AG09309 (cell line): Measurements from ENCODE around the gene TCEA2.

Experiments
- DNase-seq: peaks from one replicate; pipeline ENCODE4 v3.0.0-alpha.2; 2010; ENCODE audit warnings: low read depth
- H3K4me3 ChIP-seq: 2 replicates; pipeline ENCODE4 v1.5.1; 2011; ENCODE audit warnings: mild to moderate bottlenecking, low read depth, low read length, moderate library complexity; ENCODE audit not compliant: control insufficient read depth
- TF ChIP-seq, protein P1 (sequence below): IDR thresholded peaks from 2 replicates; pipeline ENCODE4 v1.5.1; 2011; ENCODE audit warnings: mild to moderate bottlenecking, low read depth, low read length, inconsistent platforms; ENCODE audit not compliant: insufficient read depth, control insufficient read depth; ENCODE audit errors: missing control alignments

TCEA2 gene

DNA sequence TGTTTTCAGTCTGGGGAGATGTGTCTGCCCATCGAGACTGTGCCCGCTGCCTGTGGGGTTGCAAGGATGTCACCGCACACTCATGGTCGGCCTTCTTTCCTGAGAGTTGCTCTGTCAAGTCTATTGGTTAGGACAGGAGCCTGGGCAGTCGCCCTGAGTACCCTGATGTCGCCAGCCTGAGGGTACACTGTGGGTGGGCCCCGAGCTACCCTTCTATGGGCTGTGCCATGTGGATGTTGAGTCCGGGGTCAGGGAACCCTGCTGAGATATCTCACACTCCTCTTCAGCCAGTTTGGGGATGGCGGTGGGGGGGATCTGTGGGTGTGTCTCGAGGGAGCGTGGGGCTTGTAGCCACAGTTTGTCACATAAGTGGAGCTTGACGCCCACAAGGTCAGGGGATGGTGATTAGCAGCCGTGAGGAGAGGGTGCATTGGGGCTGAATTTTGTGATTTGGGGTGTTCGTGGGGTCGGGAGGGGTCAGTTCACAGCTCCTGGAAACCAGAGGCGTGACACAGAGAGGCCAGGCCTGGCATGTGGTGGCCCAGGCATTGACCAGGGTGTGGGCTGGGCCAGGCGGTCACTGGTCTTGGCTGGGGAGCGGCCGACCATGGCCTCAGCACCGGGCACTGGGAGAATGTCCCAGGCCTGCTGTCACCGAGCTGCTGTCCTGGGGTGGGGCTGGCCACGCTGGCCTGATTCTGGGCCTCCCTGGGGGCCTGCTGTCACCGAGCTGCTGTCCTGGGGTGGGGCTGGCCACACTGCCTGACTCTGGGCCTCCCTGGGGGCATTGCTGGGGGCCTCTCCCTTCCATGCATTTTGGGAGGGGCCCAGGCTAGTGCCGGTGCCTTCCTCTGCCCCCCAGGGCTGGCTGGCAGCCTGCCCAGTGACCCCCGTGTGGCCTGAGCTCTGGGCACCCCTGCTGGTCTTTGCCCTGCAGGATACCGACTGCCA lies 46.0 kb downstream of the TCEA2 start:
- H3K4me3 ChIP-seq: no peak overlapping the region
- DNase-seq: no peak
- TF ChIP-seq, protein P1, sequence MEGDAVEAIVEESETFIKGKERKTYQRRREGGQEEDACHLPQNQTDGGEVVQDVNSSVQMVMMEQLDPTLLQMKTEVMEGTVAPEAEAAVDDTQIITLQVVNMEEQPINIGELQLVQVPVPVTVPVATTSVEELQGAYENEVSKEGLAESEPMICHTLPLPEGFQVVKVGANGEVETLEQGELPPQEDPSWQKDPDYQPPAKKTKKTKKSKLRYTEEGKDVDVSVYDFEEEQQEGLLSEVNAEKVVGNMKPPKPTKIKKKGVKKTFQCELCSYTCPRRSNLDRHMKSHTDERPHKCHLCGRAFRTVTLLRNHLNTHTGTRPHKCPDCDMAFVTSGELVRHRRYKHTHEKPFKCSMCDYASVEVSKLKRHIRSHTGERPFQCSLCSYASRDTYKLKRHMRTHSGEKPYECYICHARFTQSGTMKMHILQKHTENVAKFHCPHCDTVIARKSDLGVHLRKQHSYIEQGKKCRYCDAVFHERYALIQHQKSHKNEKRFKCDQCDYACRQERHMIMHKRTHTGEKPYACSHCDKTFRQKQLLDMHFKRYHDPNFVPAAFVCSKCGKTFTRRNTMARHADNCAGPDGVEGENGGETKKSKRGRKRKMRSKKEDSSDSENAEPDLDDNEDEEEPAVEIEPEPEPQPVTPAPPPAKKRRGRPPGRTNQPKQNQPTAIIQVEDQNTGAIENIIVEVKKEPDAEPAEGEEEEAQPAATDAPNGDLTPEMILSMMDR: no peak

DNA sequence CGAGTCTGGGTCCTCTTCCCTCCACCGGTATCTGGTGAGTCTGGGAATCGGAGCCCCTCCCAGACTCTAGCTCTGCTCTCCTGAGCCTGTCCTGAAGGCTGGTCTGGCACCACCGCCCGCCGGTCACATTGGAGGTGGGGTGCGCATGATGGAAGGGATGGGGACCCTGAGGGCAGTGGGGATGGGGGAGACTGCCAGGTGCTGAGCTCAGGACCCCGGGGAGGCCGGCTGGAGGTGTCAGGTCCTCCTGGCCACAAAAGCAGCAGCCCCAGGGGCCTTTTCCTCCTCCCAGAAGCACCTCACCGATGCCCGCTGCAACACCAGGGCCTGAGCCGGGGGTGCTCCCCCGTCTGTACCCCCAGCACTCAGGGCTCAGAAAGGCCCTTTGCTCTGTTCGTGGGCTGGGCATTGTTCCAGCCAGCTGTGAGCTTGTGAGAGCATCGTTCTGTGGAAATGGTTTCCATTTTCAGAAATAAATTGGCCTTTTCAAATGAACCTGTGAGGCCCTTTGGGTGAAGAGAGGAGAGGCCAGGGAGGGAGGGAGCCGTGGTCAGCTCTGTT lies 46.9 kb downstream of the TCEA2 start:
- TF ChIP-seq, protein P1: no peak

GRCh38 chr20:64110411-64111068 lies 47.5 kb downstream of the TCEA2 start:
- DNase-seq: no peak
- TF ChIP-seq, protein P1: no peak
- no peak overlapping the region for H3K4me3 ChIP-seq

More for the DNA sequence above, 46.9 kb downstream of the TCEA2 start:
- no peak for DNase-seq
- H3K4me3 ChIP-seq: no peak overlapping the region

- DNase-seq: no peak
Measured at GRCh38 chr20:64111841-64112641, 49.0 kb downstream of the TCEA2 start.

DNA sequence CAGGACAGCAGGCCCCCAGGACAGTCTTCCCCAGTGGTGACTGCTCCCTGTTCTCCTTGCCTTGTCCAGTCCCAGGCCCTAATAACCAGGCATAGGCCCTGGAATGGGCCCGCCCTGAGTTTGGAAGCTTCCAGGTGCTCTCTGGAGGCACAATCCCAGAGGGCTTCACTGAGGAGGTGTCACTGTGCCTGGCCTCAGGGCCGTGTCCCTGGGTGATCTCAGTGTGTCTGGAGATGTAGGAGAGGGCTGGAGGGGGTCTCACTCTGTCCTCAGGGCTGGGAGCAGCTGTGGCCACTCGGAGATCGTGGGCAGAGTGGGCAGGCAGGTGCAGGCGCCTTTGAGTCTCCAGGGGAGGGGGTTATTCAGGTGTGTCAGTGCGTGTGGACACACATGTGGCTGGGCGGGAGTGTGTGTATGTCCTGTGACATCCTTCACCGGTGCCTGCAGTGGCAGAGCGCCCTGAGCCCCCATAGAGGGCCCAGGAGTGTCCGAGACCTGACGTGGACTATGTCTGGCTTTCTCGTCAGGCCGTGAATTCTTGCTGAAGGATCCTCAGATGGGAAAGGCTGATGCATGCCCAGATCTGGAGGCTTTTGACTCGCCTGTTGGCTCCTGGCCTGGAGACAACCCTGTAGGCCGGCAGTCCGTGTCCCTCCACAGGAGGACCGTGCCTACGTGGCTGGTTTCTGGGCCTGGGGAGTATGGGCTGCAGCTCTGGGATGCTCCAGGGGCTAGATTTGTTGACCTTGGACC lies 49.9 kb downstream of the TCEA2 start:
- no peak overlapping the region for H3K4me3 ChIP-seq
- no peak for DNase-seq
- TF ChIP-seq, protein P1: no peak

More at GRCh38 chr20:64111841-64112641, 49.0 kb downstream of the TCEA2 start:
- TF ChIP-seq, protein P1: no peak
- H3K4me3 ChIP-seq: no peak overlapping the region
